ENCODE measurements around the gene CDH12. TPM values are rescaled to one million over a fixed set of nuclear protein-coding genes. Genes with fewer than 3 reads are reported as not detected.

The CDH12 gene
- total and polyA plus RNA-seq, 2 donors (not counting 3 experiments of a cell fraction or from before 2014, with no cell fraction given) = 0.03 TPM; not detected in 1

DNA sequence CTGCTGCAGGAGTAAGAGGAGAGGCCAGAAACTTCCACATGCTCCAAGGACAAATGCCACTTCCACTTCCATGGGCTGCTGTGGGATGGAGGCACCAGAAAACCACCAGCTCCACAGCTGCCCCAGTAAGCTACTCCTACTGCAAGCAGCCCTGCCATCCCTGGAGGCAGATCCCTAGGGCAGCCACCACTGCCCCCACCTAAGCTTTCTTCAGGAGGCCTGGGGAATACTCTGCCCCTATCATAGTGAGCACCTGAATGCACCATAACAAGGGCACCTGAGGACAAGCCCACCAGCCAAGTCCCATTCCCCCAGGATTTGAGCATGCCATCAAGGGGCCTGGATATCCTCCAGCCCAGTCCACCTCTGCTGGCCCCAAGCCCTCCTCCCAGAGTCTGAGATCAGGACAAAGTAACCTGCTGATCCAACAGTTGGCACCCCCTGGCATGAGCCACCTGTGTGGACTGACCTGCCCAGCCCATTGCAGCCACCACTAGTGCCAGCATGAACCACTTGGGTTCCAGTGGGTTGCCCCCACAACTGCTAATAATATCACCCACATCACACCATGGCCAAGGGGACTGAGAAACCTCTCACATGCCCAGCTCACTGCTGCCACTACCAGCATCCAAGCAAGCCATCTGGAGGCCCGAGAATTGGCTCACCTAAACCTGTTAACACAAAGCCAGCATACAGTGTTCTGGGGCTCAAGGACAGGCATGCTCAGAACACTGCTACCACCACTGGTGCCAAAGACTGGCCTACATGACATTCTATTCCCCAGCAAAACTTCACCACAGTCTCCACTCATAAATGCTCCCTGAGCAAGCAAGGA is 480.1 kb downstream of the CDH12 start:
- CTCF ChIA-PET = no interaction called here
- H3K27ac ChIP-seq (ENCODE audit: insufficient read depth, low read depth, low read length) = no peak overlapping the region
- H4K20me1 ChIP-seq (replicated peaks; ENCODE audit: control insufficient read depth, extremely low read depth, insufficient read depth, low read length) = no peaks in the 10 kb centered on the region
- no peaks in the 10 kb centered on the region for H3K9me3 ChIP-seq (replicated peaks; ENCODE audit: control insufficient read depth, insufficient read depth, low read length)
- FAIRE-seq = no peak
- H3K36me3 ChIP-seq (ENCODE audit: control insufficient read depth in 2 of 2, extremely low read depth in 1 of 2, insufficient read depth in 2 of 2, low read length in 2 of 2) = no peaks in the 10 kb centered on the region
- H3K4me3 ChIP-seq (replicated peaks in 1 of 3; ENCODE audit: insufficient read depth in 1 of 3, low read depth in 1 of 3, low read length in 3 of 3) = no peak overlapping the region
- no TSS peak for BruUV-seq (replicated peaks)
- no peaks in the 10 kb centered on the region for H3K4me1 ChIP-seq (ENCODE audit: control insufficient read depth, extremely low read depth, insufficient read depth, low read length)
- H3K4me2 ChIP-seq (ENCODE audit: insufficient read depth, low read length) = no peak overlapping the region
- intact Hi-C loops (cut with micrococcal nuclease) = no loop called here
- no peaks in the 10 kb centered on the region for H3K79me2 ChIP-seq (ENCODE audit: control insufficient read depth, insufficient read depth, low read length)
- H3K9me1 ChIP-seq (replicated peaks; ENCODE audit: control insufficient read depth, extremely low read depth, insufficient read depth, low read length) = no peaks in the 10 kb centered on the region
- POLR2A ChIA-PET = no interaction called here
- DNase-seq (ENCODE audit: low read depth, low spot score) = no peak
- H3K9ac ChIP-seq (replicated peaks; ENCODE audit: extremely low read depth, insufficient read depth, low read length) = no peak overlapping the region
- no peak overlapping the region for H2AFZ ChIP-seq (ENCODE audit: low read depth, low read length)
- H3K27me3 ChIP-seq (ENCODE audit: control insufficient read depth in 2 of 2, insufficient read depth in 2 of 2, low read length in 2 of 2) = no peaks in the 10 kb centered on the region
- TF ChIP-seq FOS (IDR thresholded peaks at IDR 0.05; ENCODE audit: borderline replicate concordance, insufficient read depth, low read length) (no peak), GATA2 (IDR thresholded peaks at IDR 0.05; ENCODE audit: insufficient read depth, insufficient read length, low read depth, low read length) (no peak), JUN (IDR thresholded peaks at IDR 0.05; ENCODE audit: borderline replicate concordance, insufficient read depth, insufficient read length, low read depth) (no peak), POLR2A (IDR thresholded peaks at IDR 0.05; ENCODE audit: low read depth, low read length) (no peak), EZH2 (IDR thresholded peaks at IDR 0.05; ENCODE audit: borderline replicate concordance, low read depth, low read length, severe bottlenecking) (no peak), POLR2AphosphoS5 (IDR thresholded peaks at IDR 0.05; ENCODE audit: insufficient read depth, low read depth, low read length) (no peak), MYC (IDR thresholded peaks at IDR 0.05; ENCODE audit: low read depth, low read length) (no peak)
- TF ChIP-seq, protein P1, sequence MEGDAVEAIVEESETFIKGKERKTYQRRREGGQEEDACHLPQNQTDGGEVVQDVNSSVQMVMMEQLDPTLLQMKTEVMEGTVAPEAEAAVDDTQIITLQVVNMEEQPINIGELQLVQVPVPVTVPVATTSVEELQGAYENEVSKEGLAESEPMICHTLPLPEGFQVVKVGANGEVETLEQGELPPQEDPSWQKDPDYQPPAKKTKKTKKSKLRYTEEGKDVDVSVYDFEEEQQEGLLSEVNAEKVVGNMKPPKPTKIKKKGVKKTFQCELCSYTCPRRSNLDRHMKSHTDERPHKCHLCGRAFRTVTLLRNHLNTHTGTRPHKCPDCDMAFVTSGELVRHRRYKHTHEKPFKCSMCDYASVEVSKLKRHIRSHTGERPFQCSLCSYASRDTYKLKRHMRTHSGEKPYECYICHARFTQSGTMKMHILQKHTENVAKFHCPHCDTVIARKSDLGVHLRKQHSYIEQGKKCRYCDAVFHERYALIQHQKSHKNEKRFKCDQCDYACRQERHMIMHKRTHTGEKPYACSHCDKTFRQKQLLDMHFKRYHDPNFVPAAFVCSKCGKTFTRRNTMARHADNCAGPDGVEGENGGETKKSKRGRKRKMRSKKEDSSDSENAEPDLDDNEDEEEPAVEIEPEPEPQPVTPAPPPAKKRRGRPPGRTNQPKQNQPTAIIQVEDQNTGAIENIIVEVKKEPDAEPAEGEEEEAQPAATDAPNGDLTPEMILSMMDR (IDR thresholded peaks at IDR 0.05; ENCODE audit: extremely low read depth in 1 of 2, insufficient read depth in 1 of 2, low read depth in 1 of 2, low read length in 2 of 2) = no peak
- TF ChIP-seq, protein P2, sequence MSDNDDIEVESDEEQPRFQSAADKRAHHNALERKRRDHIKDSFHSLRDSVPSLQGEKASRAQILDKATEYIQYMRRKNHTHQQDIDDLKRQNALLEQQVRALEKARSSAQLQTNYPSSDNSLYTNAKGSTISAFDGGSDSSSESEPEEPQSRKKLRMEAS (IDR thresholded peaks at IDR 0.05; ENCODE audit: insufficient read depth, insufficient read length) = no peak
- dilution Hi-C loops (cut with MboI; ENCODE audit: extremely low pct_ligation_motif_present, low sequenced_read_pairs) = no loop called here

Data from endothelial cell of umbilical vein (primary cell).